Measurements from ENCODE around the gene ARIH2. TPM values are rescaled to one million over a fixed set of nuclear protein-coding genes. Genes with fewer than 3 reads are reported as not detected.

ARIH2 gene
- total and polyA plus RNA-seq, 2 of the 8 experiments (the other 6 are each of a cell fraction or from before 2014, with no cell fraction given): 72.9 to 136 TPM

DNA sequence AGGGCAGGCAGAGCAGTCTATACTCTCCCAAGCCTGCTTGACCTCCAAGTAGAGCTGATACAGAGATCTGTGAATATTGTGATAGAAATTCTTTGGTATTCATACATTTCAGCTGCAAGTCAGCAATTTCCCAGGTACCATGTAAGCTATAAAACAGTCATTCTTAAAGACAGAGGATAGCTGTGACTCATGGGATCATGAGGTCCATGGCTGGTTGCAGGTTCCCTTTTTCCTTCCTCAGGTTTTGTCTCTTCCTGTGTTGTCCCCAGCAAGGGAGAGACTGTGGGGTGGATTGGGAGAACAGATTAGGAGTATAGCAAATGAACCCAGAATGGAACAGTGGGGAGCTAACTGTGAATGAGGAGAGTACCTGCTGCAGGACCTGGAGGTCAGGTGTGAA is 66.0 kb downstream of the ARIH2 start:
- no peak overlapping the region for H2BK12ac ChIP-seq (ENCODE audit: low read depth, low read length)
- no peak for DNase-seq (ENCODE audit: low read depth in 1 of 2, low spot score in 2 of 2)
- no peak overlapping the region for H4K91ac ChIP-seq (replicated peaks; ENCODE audit: insufficient read length, low read length)
- H3K23ac ChIP-seq (ENCODE audit: insufficient read length): no peak overlapping the region
- peaks cover 9 to 50% (median 36%) of the 10 kb centered on the region in 4 experiments for H3K36me3 ChIP-seq (ENCODE audit: control insufficient read depth in 2 of 4, insufficient read depth in 4 of 4, low read length in 3 of 4)
- peaks cover 2% of the 10 kb centered on the region; the same call in 1 of the 2 replicates for H3K79me1 ChIP-seq (ENCODE audit: low read depth, low read length)
- no peak overlapping the region for H3K4me2 ChIP-seq (ENCODE audit: insufficient read depth in 1 of 2, low read depth in 2 of 2, low read length in 2 of 2)
- no peak for FAIRE-seq
- no peak overlapping the region for H4K8ac ChIP-seq (ENCODE audit: extremely low read depth, insufficient read depth, low read length)
- no peaks in the 10 kb centered on the region for H3K9me3 ChIP-seq (ENCODE audit: insufficient read depth in 2 of 2, low read depth in 1 of 2, low read length in 1 of 2)
- no peak overlapping the region for H3K27ac ChIP-seq (ENCODE audit: low read depth, low read length)
- H3K4ac ChIP-seq (replicated peaks; ENCODE audit: insufficient read length, low read depth, low read length): no peak overlapping the region
- ChIA-PET POLR2A (ENCODE audit: partially characterized antibody) (interaction anchor here (1.0 to 38.8 kb wide), 5 partner anchors 10 to 175 kb away, joined by 3 to 1518 read pairs (median 7); partner anchors contain the start of genes DALRD3, IMPDH2, NDUFAF3 and WDR6), CTCF (ENCODE audit: partially characterized antibody) (interaction anchor here (0.5 to 19.9 kb wide), 6 partner anchors 9 to 110 kb away, joined by 3 to 467 read pairs (median 3); partner anchors contain the start of genes DALRD3, NDUFAF3 and WDR6)
- H3K14ac ChIP-seq (ENCODE audit: insufficient read length): no peak overlapping the region
- no peaks in the 10 kb centered on the region for H3K27me3 ChIP-seq (replicated peaks in 1 of 4; ENCODE audit: control insufficient read depth in 3 of 4, extremely low read depth in 1 of 4, insufficient read depth in 3 of 4, low read length in 3 of 4)
- no peak overlapping the region for H3K9ac ChIP-seq (replicated peaks in 1 of 4; ENCODE audit: extremely low read depth in 1 of 4, low read depth in 3 of 4, low read length in 3 of 4)
- H2BK120ac ChIP-seq (replicated peaks; ENCODE audit: low read depth, low read length): no peak overlapping the region
- peaks cover 3 to 11% of the 10 kb centered on the region in 2 experiments for H4K20me1 ChIP-seq (replicated peaks in 1 of 2; ENCODE audit: control insufficient read depth in 1 of 2, insufficient read depth in 2 of 2, low read length in 2 of 2)
- no peak overlapping the region for H3K18ac ChIP-seq (ENCODE audit: extremely low read depth, low read length)
- peaks cover 0 to 5% of the 10 kb centered on the region in 2 experiments; a peak in 1 of 4 replicates for H3K79me2 ChIP-seq (ENCODE audit: control insufficient read depth in 1 of 2, insufficient read depth in 2 of 2, low read length in 2 of 2)
- no peak overlapping the region for H3K4me3 ChIP-seq (ENCODE audit: extremely low read depth in 1 of 4, insufficient read depth in 2 of 4, low read depth in 3 of 4, low read length in 4 of 4)
- H2BK20ac ChIP-seq (ENCODE audit: low read length): no peak overlapping the region
- H2AK5ac ChIP-seq (ENCODE audit: low read depth, low read length): no peak overlapping the region
- TF ChIP-seq MAFK (IDR thresholded peaks at IDR 0.05; ENCODE audit: low read depth, low read length): no peak
- TF ChIP-seq, protein P1, sequence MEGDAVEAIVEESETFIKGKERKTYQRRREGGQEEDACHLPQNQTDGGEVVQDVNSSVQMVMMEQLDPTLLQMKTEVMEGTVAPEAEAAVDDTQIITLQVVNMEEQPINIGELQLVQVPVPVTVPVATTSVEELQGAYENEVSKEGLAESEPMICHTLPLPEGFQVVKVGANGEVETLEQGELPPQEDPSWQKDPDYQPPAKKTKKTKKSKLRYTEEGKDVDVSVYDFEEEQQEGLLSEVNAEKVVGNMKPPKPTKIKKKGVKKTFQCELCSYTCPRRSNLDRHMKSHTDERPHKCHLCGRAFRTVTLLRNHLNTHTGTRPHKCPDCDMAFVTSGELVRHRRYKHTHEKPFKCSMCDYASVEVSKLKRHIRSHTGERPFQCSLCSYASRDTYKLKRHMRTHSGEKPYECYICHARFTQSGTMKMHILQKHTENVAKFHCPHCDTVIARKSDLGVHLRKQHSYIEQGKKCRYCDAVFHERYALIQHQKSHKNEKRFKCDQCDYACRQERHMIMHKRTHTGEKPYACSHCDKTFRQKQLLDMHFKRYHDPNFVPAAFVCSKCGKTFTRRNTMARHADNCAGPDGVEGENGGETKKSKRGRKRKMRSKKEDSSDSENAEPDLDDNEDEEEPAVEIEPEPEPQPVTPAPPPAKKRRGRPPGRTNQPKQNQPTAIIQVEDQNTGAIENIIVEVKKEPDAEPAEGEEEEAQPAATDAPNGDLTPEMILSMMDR (IDR thresholded peaks at IDR 0.05; ENCODE audit: control extremely low read depth in 1 of 3, insufficient read depth in 1 of 3, low read depth in 1 of 3, low read length in 3 of 3): no peak
- no peak for TF ChIP-seq SRF (IDR thresholded peaks at IDR 0.05; ENCODE audit: low read depth, low read length)
- TF ChIP-seq CREB1 (IDR thresholded peaks at IDR 0.05): no peak
- no peak for TF ChIP-seq KDM4A (IDR thresholded peaks at IDR 0.05; ENCODE audit: low read depth, low read length, severe bottlenecking)
- TF ChIP-seq RNF2 (IDR thresholded peaks at IDR 0.05; ENCODE audit: borderline replicate concordance, low read depth, low read length, missing control alignments, poor library complexity, severe bottlenecking): no peak
- TF ChIP-seq, protein P2, sequence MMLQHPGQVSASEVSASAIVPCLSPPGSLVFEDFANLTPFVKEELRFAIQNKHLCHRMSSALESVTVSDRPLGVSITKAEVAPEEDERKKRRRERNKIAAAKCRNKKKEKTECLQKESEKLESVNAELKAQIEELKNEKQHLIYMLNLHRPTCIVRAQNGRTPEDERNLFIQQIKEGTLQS (IDR thresholded peaks at IDR 0.05; ENCODE audit: insufficient read depth, low read depth, low read length): no peak
- no peak for TF ChIP-seq SAP30 (IDR thresholded peaks at IDR 0.05; ENCODE audit: insufficient read depth, insufficient replicate concordance, low read length)
- TF ChIP-seq RXRA (IDR thresholded peaks at IDR 0.05; ENCODE audit: insufficient read depth, low read depth, low read length): no peak
- no peak for TF ChIP-seq CHD1 (IDR thresholded peaks at IDR 0.05; ENCODE audit: low read depth, low read length)
- no peak for TF ChIP-seq BCL11A (IDR thresholded peaks at IDR 0.05; ENCODE audit: low read depth in 2 of 2, low read length in 2 of 2)
- H2BK15ac ChIP-seq (ENCODE audit: low read length): no peak overlapping the region
- peaks cover 7% of the 10 kb centered on the region; the same call in 1 of the 2 replicates for H3K23me2 ChIP-seq (ENCODE audit: low read depth, low read length)
- H3K56ac ChIP-seq (replicated peaks; ENCODE audit: insufficient read length, low read depth, low read length): no peak overlapping the region
- peaks cover 0 to 7% (median 6%) of the 10 kb centered on the region in 4 experiments; a peak in 3 of 7 replicates for H3K4me1 ChIP-seq (replicated peaks in 1 of 4; ENCODE audit: control insufficient read depth in 3 of 4, insufficient read depth in 4 of 4, low read length in 3 of 4)
- H2AFZ ChIP-seq (ENCODE audit: low read length): no peak overlapping the region
- H4K5ac ChIP-seq (ENCODE audit: insufficient read length, low read depth, low read length): no peak overlapping the region
- H2BK5ac ChIP-seq (ENCODE audit: low read depth, low read length): no peak overlapping the region

Measured in H1 (cell line).